Gastrocnemius medialis (tissue), 4 donors: ENCODE data around the gene ARMC3.

Experiments
- POLR2A ChIP-seq, 2 donors: fragments of 450-650 bp; IDR thresholded peaks; one replicate each; pipeline ENCODE4 v1.6.1; 2017; ENCODE audit warnings: antibody characterized with exemption in 2 of 2, mild to moderate bottlenecking in 2 of 2, moderate library complexity in 2 of 2
- TF ChIP-seq, protein P1 (sequence below), 5 experiments: fragments of 450-650 bp in 3 of 5; fragments of 200-600 bp in 2 of 5; sonication (generic) in 2 of 5; IDR thresholded peaks in 4 of 5; conservative IDR thresholded peaks in 1 of 5; 1 replicate in 4 of 5; 2 replicates in 1 of 5; pipeline ENCODE4 v1.5.1; 2016 to 2019; ENCODE audit warnings: antibody characterized with exemption in 5 of 5, mild to moderate bottlenecking in 3 of 5, moderate library complexity in 3 of 5

DNA sequence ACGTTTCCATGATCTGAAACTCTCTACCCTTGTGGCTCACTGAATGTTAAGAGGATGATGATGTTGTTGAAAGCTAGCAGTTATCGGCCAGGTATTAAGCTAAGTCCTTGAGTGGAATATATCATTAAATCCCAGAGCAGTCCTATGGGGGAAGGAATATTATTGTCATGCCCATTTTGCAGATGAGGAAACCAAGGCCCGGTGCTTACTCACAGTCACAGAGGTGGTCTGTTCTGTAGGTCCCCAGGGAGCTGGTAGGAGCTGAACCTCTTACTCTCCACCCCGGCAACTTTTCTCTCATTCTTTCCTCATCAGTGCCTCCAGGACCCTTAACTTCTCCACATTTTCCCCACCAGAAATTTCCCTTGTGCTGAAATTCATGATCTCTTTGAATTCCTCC is 62.6 kb downstream of the ARMC3 start:
- TF ChIP-seq, protein P1, sequence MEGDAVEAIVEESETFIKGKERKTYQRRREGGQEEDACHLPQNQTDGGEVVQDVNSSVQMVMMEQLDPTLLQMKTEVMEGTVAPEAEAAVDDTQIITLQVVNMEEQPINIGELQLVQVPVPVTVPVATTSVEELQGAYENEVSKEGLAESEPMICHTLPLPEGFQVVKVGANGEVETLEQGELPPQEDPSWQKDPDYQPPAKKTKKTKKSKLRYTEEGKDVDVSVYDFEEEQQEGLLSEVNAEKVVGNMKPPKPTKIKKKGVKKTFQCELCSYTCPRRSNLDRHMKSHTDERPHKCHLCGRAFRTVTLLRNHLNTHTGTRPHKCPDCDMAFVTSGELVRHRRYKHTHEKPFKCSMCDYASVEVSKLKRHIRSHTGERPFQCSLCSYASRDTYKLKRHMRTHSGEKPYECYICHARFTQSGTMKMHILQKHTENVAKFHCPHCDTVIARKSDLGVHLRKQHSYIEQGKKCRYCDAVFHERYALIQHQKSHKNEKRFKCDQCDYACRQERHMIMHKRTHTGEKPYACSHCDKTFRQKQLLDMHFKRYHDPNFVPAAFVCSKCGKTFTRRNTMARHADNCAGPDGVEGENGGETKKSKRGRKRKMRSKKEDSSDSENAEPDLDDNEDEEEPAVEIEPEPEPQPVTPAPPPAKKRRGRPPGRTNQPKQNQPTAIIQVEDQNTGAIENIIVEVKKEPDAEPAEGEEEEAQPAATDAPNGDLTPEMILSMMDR (IDR thresholded peaks at IDR 0.05 in 4 of 5, conservative IDR thresholded peaks at IDR 0.05 in 1 of 5) = no peak
- no peak for TF ChIP-seq POLR2A (IDR thresholded peaks at IDR 0.05)
